SW480 (cell line): ENCODE data around the gene P2RY1.

Source experiments
- DNase-seq: peaks from one replicate; pipeline ENCODE4 v3.0.0-alpha.2; 2016; ENCODE audit warnings: low spot score

The P2RY1 gene

DNA sequence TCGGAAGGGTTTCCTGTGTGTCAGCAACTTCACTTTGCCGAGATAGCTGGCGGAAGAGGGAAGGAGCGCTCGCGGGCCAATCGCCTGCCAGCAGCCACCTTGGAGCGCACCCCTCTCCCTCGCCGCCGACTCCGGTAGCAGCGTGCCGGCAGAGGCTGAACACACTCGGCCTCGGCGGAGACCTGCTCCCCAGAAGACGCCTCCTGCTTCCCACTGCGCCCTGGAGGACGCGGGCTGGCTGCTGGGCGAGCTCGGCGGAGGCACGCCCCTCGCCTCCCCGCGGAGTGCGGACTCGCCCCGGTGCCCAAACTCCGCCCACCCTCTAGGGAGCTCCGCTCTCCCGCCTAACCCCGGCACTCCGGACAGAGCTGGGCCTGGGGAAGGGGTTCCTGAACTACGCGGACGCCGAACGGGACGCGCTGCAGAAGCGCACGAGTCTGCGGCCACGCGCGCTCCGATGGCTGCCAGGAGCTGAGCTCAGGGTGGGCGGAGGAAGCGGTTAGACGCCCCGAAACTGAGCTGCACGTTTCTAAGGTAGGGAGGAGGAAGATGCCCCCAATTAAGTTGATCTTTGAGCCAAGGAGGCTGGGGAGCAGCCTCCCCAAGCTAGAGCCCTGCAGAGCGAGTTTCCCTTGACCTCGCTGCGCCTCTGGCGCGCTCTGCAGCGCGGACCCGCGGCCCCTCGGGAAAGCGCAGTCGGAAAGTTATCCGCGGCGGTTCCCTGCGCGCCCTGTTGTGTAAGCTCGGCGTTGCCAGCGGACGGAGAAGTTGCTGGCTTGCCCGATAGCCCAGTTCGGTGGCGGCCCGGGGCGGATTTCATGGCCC is at the start of gene P2RY1:
TSS of gene P2RY1 (plus strand) at position 356 of the 825 bp plus-strand sequence. CDS start 652 bp downstream, outside the sequence.
- DNase-seq: peak; percentile 79

DNA sequence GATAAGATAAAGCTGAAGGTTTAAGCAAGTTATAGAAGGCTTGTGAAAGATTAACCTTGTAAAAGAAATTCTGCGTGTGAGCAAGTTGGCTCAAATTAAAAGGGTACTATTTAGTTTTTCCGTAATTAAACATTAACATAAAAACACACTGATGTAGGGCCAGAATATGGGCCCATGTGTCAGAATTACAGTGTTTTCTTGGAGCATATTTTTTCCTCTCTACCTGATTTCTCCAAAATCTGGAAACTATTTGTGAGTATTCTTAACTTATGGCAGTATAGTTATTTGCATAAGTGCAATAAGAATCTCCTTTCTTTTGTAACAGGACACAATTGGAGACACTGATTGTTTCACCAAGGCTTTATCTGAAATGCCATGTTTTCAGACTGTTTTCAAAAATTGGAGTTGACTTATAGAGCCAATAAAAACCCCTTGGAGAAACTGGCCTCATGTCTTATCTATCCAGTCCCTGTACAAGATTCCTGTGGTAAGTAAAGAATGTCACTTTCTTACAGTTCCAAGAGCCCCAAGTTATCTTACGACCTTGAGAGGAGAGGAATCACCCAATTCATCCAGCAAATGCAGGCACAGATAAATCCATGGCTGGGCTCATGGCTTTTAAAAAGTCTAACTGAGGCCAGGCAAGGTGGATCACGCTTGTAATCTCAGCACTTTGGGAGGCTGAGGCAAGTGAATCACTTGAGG is 47.8 kb upstream of the P2RY1 start:
- DNase-seq: no peak

DNA sequence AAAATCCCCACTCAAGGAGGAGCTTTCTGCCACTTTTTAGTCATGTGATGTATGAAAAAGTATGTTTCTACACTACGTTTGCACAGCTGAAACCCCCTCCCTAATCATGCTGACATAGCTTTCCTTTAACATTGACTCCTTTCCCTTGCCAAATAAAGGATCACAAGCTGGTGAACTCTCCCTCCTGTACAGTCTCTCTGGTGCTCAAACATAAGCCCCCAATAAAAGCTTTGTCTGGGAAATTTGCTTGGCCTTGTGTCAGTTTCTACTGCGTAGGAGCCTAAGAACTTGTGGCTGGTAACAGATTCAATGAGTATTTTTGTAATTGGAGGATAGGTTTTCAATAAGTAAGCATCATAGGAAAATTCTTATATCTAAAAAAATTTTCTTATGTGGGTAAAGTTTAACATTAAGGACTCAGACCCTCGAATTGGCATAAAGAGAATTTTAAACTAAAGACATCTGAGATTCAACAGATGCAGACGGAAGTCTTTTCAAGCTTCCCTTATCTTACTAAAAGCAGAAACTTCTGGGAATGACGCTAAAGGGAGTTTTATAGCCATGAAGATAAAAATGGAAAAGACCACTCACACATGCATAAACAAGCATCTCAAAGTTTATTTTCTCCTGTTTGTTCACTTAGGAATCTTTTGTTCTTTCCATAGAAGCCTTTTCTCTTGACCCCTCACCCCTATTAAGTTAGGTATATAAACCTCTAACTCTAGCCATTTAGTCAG is 44.1 kb upstream of the P2RY1 start:
- DNase-seq: no peak

GRCh38 chr3:152793969-152794368 is 41.0 kb upstream of the P2RY1 start:
- DNase-seq: no peak

GRCh38 chr3:152797751-152798432 is 37.0 kb upstream of the P2RY1 start:
- DNase-seq: no peak

GRCh38 chr3:152811974-152812760 is 22.8 kb upstream of the P2RY1 start:
- no peak for DNase-seq

DNA sequence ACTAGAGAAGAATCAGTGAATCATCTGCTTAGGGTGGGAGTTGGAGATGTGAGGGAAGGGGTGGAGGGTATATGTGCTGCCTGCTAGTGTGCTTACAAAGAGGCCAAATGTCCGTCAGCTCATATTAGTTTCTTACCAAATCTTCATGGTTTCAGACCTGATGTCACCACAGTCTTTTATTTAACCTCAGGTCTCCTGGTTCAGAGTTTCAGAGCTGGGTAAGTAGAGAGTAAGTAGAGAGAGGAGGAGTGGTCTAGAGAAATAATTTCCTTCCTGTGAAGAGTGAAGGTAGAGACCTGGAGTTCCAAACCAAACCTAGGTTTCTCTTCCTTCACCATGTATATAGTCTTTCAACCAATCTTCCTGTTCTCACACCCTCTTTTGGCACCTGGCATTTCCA is 17.5 kb upstream of the P2RY1 start:
- DNase-seq: no peak

GRCh38 chr3:152818027-152818426 is 16.9 kb upstream of the P2RY1 start:
- DNase-seq: no peak

DNA sequence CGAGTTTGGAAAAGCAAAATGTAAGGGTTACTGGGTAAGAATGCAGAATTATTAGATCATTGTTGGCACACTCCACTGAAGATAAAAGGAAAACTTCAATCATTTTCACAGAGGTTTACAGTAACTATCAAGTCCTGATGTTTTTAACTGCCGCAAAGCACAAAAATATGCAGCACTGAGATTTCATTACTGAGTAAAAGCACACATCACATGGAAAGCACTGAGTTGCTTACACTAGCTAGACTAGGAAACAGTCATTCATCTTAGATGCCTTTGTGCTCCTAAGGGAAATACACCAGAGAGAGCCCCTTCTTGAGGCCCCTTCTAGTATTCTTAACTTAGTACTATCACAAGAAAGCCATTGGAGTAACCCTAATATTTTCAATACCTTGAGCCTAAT is 11.8 kb upstream of the P2RY1 start:
- no peak for DNase-seq

DNA sequence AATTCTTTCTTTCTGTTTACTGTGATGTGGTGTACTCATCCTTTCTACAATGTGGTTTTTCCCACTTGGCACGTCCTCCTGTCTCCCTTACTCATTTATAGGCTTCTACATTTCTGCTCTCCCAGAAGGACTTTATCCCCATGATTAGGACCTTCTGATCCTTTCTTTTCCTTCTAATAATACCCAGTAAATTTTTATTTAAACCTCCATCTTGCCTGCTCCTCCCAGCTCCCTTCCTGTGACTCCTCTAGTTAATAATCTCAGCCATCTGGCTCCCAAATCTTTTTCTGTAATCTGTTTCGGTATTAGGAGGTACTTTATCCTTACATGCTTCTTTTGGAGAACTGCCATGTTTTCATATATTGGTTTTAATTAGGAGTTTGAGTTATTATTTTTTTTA is 11.2 kb upstream of the P2RY1 start:
- no peak for DNase-seq

DNA sequence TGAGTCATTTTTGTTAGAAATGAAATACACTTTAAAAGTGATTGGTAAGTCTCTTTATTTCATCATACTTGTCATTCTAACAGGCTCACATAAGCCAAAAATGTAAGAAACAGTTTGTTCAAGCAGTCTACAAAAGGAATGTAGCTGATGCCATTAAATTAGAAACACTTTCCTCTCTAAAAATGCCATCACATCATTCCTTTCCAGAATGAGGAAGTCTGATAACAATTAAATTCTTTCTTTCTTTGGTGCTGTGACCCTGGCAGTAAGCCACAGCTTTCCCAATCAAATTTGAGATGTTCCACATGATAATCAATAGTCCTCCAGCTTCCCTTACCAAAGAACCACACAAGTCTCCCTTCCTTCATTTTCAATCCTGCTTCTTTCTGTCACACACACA is 9.4 kb upstream of the P2RY1 start:
- no peak for DNase-seq

DNA sequence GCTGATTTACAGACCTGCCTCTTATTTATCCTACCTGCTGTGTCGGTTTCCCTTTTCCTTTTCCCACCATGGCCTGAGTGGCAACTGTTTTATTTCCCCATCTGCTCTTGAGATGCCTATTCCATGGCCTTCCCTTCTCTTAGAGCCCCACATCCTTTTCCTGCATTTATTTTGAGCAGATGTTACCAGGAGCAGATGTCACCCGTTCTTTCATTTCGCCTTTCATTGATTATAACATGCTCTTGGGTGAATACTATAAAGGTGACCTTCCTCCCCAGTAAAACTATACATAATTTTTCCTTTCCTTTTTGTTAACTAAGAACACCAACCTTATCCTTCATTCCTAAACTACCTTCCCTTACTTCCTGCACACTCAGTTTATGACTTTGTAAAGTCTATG is 8.5 kb upstream of the P2RY1 start:
- DNase-seq: no peak

DNA sequence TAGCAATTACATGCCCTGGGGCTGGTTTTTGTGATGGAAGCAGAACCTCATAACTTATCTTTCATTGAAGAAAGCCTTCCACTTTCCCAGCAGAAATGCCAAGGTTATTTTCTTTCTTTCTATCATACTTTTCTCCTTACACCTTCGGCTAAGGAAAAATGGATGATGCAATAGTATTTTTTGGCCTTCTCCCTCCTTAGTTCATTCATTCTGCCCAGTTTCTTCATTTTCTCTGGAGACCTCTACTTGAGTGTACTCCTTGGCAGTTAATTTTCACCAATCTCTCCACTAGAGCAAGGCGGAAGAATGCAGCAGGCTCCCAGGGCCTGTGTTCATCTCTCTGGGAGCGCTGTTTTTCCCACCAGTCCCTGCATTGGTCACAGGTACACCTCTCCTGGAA is 7.6 kb upstream of the P2RY1 start:
- no peak for DNase-seq

GRCh38 chr3:152828075-152828840 is 6.7 kb upstream of the P2RY1 start:
- DNase-seq: no peak

- DNase-seq: no peak
These were observed 4.7 kb upstream of the P2RY1 start for GRCh38 chr3:152830245-152830644.

GRCh38 chr3:152832046-152832445 is 2.9 kb upstream of the P2RY1 start:
- no peak for DNase-seq

GRCh38 chr3:152833089-152833488 is 1.8 kb upstream of the P2RY1 start:
- DNase-seq: no peak

DNA sequence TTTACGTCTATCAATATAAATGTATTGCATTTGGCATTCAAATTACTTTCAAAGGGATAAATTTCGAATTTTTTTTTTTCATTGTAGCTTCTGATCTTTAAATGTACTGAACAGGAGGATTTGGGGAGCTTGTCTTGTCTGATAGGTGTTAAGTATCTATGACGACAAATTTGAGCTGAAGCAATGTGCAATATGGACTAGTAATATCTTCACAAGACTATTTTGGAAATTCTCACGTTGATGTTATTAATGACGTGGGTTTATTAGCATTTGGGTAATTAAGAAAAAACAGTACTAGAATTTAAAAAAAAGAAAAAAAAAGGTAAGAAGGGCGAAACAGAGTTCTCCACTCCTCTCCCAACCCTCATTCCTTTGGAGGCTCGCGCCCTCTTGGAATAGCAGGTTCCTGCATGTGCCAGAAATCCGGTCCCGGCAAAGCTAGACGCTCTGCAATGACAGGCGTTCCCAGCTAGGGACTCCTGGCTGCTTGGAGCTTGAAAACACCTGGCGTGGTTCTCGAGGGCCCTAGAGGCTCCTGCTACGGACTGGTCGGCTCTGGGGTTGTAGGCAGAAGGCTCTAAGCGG is 648 bp upstream of the P2RY1 start:
- no peak for DNase-seq

DNA sequence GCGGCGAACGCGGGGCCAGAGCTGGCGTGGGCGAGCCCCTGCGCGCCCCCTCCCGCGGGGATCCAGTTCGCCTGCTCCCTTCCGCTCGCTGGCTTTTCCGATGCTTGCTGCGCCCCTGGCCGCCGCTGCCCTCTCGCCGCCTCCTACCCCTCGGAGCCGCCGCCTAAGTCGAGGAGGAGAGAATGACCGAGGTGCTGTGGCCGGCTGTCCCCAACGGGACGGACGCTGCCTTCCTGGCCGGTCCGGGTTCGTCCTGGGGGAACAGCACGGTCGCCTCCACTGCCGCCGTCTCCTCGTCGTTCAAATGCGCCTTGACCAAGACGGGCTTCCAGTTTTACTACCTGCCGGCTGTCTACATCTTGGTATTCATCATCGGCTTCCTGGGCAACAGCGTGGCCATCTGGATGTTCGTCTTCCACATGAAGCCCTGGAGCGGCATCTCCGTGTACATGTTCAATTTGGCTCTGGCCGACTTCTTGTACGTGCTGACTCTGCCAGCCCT is 721 bp downstream of the P2RY1 start:
- no peak for DNase-seq

DNA sequence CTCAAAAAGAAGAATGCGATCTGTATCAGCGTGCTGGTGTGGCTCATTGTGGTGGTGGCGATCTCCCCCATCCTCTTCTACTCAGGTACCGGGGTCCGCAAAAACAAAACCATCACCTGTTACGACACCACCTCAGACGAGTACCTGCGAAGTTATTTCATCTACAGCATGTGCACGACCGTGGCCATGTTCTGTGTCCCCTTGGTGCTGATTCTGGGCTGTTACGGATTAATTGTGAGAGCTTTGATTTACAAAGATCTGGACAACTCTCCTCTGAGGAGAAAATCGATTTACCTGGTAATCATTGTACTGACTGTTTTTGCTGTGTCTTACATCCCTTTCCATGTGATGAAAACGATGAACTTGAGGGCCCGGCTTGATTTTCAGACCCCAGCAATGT is 1.3 kb downstream of the P2RY1 start:
- DNase-seq: no peak
